HepG2 (cell line): ENCODE results near the gene STOML2. TPM values are rescaled to one million over a fixed set of nuclear protein-coding genes. Genes with fewer than 3 reads are reported as not detected.

ENCODE experiments used
- EHMT2 ChIP-seq: fragments of 200-600 bp; sonication (generic); IDR thresholded peaks from 2 replicates; pipeline ENCODE4 v1.7.0; 2017; ENCODE audit warnings: antibody characterized with exemption, low read depth, low read length, borderline replicate concordance
- IKZF4 ChIP-seq: sonication (generic); formaldehyde crosslinking; IDR thresholded peaks from 2 replicates; pipeline ENCODE4 v1.5.1; 2020; ENCODE audit warnings: borderline replicate concordance, mild to moderate bottlenecking, low read depth, missing genetic modification reagents; ENCODE audit errors: not compliant biosample characterization
- KDM5A ChIP-seq: fragments of 200-600 bp; sonication (generic); IDR thresholded peaks from 2 replicates; pipeline ENCODE4 v1.7.0; 2018; ENCODE audit warnings: antibody characterized with exemption, mild to moderate bottlenecking, low read length, borderline replicate concordance
- SP4 ChIP-seq: sonication (generic); formaldehyde crosslinking; IDR thresholded peaks from 2 replicates; pipeline ENCODE4 v1.8.1; 2023; ENCODE audit warnings: mild to moderate bottlenecking, missing genetic modification reagents
- SRY ChIP-seq: sonication (generic); formaldehyde crosslinking; IDR thresholded peaks from 2 replicates; pipeline ENCODE4 v1.8.0; 2022; ENCODE audit warnings: mild to moderate bottlenecking, missing genetic modification reagents
- ZBTB8A ChIP-seq: sonication (generic); formaldehyde crosslinking; IDR thresholded peaks from 2 replicates; pipeline ENCODE4 v1.4.0; 2020; ENCODE audit warnings: mild to moderate bottlenecking, low read depth, missing genetic modification reagents, borderline replicate concordance
- ZNF235 ChIP-seq: sonication (generic); formaldehyde crosslinking; IDR thresholded peaks from 2 replicates; pipeline ENCODE4 v1.8.1; 2023; ENCODE audit warnings: mild to moderate bottlenecking, missing genetic modification reagents, borderline replicate concordance
- ZNF274 ChIP-seq: sonication (generic); formaldehyde crosslinking; IDR thresholded peaks from 2 replicates; pipeline ENCODE4 v1.5.1; 2020; ENCODE audit warnings: mild to moderate bottlenecking, missing genetic modification reagents
- ZNF317 ChIP-seq: sonication (generic); formaldehyde crosslinking; IDR thresholded peaks from 2 replicates; pipeline ENCODE4 v1.5.0; 2020; ENCODE audit warnings: mild to moderate bottlenecking, missing genetic modification reagents
- ZNF510 ChIP-seq: sonication (generic); formaldehyde crosslinking; IDR thresholded peaks from 2 replicates; pipeline ENCODE4 v1.4.0; 2020; ENCODE audit warnings: low read depth, mild to moderate bottlenecking, missing genetic modification reagents
- ZNF598 ChIP-seq: sonication (generic); formaldehyde crosslinking; IDR thresholded peaks from 2 replicates; pipeline ENCODE4 v1.5.1; 2020; ENCODE audit warnings: mild to moderate bottlenecking, missing genetic modification reagents, borderline replicate concordance
- ZNF841 ChIP-seq: sonication (generic); formaldehyde crosslinking; IDR thresholded peaks from 2 replicates; pipeline ENCODE4 v1.8.1; 2023; ENCODE audit warnings: missing genetic modification reagents, borderline replicate concordance
- polyA plus RNA-seq, 8 experiments: library from polyadenylated mRNA; depleted of rRNA in 3 of 8; stranded (reverse) in 7 of 8; unstranded in 1 of 8; fragments of >200 nt; fragmentation: Illumina TruSeq in 4 of 8; extraction: Trizol in 4 of 8; gene quantifications; 2 replicates each; pipeline versions ENCODE4 v1.2.1 to v1.2.3, GENCODE V29; 2011 to 2016; ENCODE audit warnings: low read depth in 4 of 8, missing spikeins in 1 of 8, mixed read lengths in 1 of 8; ENCODE audit not compliant: insufficient read depth in 1 of 8
- total RNA-seq, 5 experiments: library from RNA; depleted of rRNA; stranded (reverse); fragments of >200 nt; fragmentation: Illumina TruSeq; extraction: Trizol; gene quantifications; 2 replicates each; pipeline ENCODE4 v1.2.3, GENCODE V29; 2016; ENCODE audit warnings: low read depth in 1 of 5
- TF ChIP-seq, protein P1 (sequence below): IDR thresholded peaks from 2 replicates; pipeline ENCODE4 v1.6.1; 2018; ENCODE audit warnings: missing genetic modification reagents, mild to moderate bottlenecking, missing compliant biosample characterization
- TF ChIP-seq, protein P2 (sequence below): sonication (generic); formaldehyde crosslinking; IDR thresholded peaks from 2 replicates; pipeline ENCODE4 v1.8.0; 2022; ENCODE audit warnings: missing genetic modification reagents, low read depth, mild to moderate bottlenecking, borderline replicate concordance
- TF ChIP-seq, protein P3 (sequence below): sonication (generic); formaldehyde crosslinking; IDR thresholded peaks from 2 replicates; pipeline ENCODE4 v1.4.0; 2020; ENCODE audit warnings: missing genetic modification reagents
- TF ChIP-seq, protein P4 (sequence below): sonication (generic); formaldehyde crosslinking; conservative IDR thresholded peaks from 2 replicates; pipeline ENCODE4 v1.8.0; 2022; ENCODE audit warnings: low read depth, missing genetic modification reagents
- TF ChIP-seq, protein P5 (sequence below): IDR thresholded peaks from 2 replicates; pipeline ENCODE4 v1.6.1; 2016; ENCODE audit warnings: mild to moderate bottlenecking

STOML2 gene
- total and polyA plus RNA-seq, 2 of the 13 experiments (the other 11 are each of a cell fraction or from before 2014, with no cell fraction given): 245 to 250 TPM

DNA sequence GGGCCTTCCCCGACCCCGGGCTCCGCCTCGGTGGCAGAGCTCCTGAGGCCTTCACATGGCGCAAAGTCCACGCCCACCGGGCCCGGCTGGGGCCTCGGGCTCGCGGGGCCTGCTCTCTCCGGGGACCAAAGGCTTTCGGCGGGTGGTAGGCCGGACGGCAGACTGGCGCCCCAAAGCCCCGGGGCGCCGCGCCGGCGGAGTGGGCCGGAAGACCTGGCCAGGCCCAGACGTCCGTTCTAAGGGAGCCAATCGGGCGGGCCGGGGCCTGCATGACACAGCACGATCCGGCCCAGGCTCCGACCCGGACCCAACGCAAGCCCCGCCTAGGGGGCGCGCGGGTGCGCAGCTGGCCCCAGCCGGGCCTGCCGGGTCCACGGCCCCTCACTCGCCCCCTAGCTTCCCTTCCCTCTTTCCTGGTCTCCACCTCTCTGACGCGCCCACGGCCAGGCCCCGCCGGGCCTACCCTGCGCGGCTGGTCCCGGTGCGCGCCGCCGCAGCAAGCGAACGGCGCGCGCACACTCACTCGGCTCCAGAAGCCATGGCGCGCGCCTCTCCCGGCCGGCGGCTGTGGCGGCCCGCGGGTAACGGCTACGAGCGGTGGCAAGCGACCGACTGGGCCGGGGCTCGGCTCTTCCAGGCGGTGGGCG, 31.0 kb downstream of the STOML2 start (continued):
- TF ChIP-seq, protein P1, sequence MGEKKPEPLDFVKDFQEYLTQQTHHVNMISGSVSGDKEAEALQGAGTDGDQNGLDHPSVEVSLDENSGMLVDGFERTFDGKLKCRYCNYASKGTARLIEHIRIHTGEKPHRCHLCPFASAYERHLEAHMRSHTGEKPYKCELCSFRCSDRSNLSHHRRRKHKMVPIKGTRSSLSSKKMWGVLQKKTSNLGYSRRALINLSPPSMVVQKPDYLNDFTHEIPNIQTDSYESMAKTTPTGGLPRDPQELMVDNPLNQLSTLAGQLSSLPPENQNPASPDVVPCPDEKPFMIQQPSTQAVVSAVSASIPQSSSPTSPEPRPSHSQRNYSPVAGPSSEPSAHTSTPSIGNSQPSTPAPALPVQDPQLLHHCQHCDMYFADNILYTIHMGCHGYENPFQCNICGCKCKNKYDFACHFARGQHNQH (CRISPR knock-in tag): peak; percentile 11
- TF ChIP-seq ZNF274 (CRISPR knock-in tag): peak; percentile 27; the same call in 1 of the 2 replicates
- TF ChIP-seq, protein P2, sequence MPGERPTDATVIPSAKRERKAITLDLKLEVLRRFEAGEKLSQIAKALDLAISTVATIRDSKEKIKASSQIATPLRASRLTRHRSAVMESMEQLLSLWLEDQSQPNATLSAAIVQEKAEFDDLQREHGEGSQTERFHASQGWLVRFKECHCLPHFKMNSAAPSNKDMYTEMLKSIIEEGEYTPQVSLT (CRISPR knock-in tag): no peak; the same call in 1 of the 2 replicates
- TF ChIP-seq ZNF598: no peak
- peak; percentile 38 for TF ChIP-seq SRY (CRISPR knock-in tag)
- TF ChIP-seq, protein P3, sequence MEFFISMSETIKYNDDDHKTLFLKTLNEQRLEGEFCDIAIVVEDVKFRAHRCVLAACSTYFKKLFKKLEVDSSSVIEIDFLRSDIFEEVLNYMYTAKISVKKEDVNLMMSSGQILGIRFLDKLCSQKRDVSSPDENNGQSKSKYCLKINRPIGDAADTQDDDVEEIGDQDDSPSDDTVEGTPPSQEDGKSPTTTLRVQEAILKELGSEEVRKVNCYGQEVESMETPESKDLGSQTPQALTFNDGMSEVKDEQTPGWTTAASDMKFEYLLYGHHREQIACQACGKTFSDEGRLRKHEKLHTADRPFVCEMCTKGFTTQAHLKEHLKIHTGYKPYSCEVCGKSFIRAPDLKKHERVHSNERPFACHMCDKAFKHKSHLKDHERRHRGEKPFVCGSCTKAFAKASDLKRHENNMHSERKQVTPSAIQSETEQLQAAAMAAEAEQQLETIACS (CRISPR knock-in tag): peak; percentile 88
- TF ChIP-seq, protein P4, sequence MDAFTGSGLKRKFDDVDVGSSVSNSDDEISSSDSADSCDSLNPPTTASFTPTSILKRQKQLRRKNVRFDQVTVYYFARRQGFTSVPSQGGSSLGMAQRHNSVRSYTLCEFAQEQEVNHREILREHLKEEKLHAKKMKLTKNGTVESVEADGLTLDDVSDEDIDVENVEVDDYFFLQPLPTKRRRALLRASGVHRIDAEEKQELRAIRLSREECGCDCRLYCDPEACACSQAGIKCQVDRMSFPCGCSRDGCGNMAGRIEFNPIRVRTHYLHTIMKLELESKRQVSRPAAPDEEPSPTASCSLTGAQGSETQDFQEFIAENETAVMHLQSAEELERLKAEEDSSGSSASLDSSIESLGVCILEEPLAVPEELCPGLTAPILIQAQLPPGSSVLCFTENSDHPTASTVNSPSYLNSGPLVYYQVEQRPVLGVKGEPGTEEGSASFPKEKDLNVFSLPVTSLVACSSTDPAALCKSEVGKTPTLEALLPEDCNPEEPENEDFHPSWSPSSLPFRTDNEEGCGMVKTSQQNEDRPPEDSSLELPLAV (CRISPR knock-in tag): no peak
- no peak for TF ChIP-seq EHMT2
- TF ChIP-seq ZBTB8A (CRISPR knock-in tag): peak; percentile 90; the same call in 1 of the 2 replicates
- TF ChIP-seq ZNF317 (CRISPR knock-in tag): no peak
- no peak for TF ChIP-seq SP4 (CRISPR knock-in tag)
- TF ChIP-seq KDM5A: no peak
- no peak for TF ChIP-seq ZNF841 (CRISPR knock-in tag)
- TF ChIP-seq ZNF235: peak; percentile 93
- no peak for TF ChIP-seq IKZF4 (CRISPR knock-in tag)
- peak; percentile 64; the same call in 1 of the 2 replicates for TF ChIP-seq ZNF510 (CRISPR knock-in tag)
- TF ChIP-seq, protein P5, sequence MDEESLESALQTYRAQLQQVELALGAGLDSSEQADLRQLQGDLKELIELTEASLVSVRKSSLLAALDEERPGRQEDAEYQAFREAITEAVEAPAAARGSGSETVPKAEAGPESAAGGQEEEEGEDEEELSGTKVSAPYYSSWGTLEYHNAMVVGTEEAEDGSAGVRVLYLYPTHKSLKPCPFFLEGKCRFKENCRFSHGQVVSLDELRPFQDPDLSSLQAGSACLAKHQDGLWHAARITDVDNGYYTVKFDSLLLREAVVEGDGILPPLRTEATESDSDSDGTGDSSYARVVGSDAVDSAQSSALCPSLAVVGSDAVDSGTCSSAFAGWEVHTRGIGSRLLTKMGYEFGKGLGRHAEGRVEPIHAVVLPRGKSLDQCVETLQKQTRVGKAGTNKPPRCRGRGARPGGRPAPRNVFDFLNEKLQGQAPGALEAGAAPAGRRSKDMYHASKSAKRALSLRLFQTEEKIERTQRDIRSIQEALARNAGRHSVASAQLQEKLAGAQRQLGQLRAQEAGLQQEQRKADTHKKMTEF: peak; percentile 72; the same call in 1 of the 2 replicates
